Memory B cell (primary cell): ENCODE results near the gene RASSF8.
A peak's percentile ranks its signal among the peaks of the same experiment; 100 is the strongest.
"Not testable (repeated sequence)": the region's sequence is repeated elsewhere in the genome, so short reads cannot be mapped to it uniquely, and the experiment has no call there.

Experiments
- ATAC-seq: fragments of 150-1000 bp; cut with Tn5 transposase; 2 replicates; pipeline ENCODE4 v1.10.0; 2021; ENCODE audit warnings: low read depth, mild to moderate bottlenecking, moderate library complexity
- DNase-seq, 2 donors: peaks; one replicate each; pipeline ENCODE4 v3.0.0; 2022; ENCODE audit warnings: low spot score in 2 of 2
- H3K27ac Mint-ChIP-seq: one replicate; pipeline ENCODE4 v1.8.0; 2022; ENCODE audit warnings: mild to moderate bottlenecking, moderate library complexity, mixed read lengths
- H3K27me3 Mint-ChIP-seq: one replicate; pipeline ENCODE4 v1.8.0; 2022; ENCODE audit warnings: mixed read lengths
- H3K36me3 Mint-ChIP-seq: one replicate; pipeline ENCODE4 v1.8.0; 2022; ENCODE audit warnings: mild to moderate bottlenecking, mixed read lengths
- H3K4me1 Mint-ChIP-seq: one replicate; pipeline ENCODE4 v1.8.0; 2022; ENCODE audit warnings: mixed read lengths
- H3K4me3 Mint-ChIP-seq: one replicate; pipeline ENCODE4 v1.8.0; 2022; ENCODE audit warnings: mild to moderate bottlenecking, moderate library complexity, mixed read lengths
- H3K9me3 Mint-ChIP-seq: one replicate; pipeline ENCODE4 v1.8.0; 2022; ENCODE audit warnings: mixed read lengths

RASSF8 gene

DNA sequence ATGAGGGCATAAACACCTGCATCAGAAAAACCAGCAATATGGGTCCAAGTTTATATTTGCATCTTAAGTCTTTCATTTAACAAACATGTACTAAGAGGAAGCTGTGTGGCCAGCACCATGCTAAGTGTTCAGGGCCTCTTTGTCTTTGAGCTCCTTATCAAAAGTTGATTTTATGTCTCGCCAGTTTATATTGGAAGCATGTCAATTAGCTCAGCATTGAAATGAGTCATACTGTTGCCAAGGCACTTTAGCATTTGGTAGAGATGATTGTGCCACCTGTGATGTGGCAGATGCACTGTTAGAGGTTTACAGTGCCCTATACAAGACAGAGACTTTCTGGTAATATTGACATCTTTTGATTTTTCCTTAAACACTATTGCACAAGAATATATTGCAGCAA, 97.9 kb downstream of the RASSF8 start:
- no peaks in the 10 kb centered on the region for H3K9me3 Mint-ChIP-seq
- no peak overlapping the region for H3K4me3 Mint-ChIP-seq
- H3K27ac Mint-ChIP-seq, result no peak overlapping the region
- peaks cover 3% of the 10 kb centered on the region for H3K4me1 Mint-ChIP-seq
- no peaks in the 10 kb centered on the region for H3K36me3 Mint-ChIP-seq
- no peaks in the 10 kb centered on the region for H3K27me3 Mint-ChIP-seq
- no peak for DNase-seq
- no peak for ATAC-seq

DNA sequence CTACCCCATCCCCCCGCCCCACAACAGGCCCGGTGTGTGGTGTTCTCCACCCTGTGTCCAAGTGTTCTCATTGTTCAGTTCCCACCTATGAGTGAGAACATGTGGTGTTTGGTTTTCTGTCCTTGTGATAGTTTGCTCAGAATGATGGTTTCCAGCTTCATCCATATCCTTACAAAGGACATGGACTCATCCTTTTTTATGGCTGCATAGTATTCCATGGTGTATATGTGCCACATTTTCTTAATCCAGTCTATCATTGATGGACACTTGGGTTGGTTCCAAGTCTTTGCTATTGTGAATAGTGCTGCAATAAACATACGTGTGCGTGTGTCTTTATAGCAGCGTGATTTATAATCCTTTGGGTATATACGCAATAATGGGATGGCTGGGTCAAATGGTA, 98.8 kb downstream of the RASSF8 start:
- not testable (repeated sequence) for H3K27ac Mint-ChIP-seq, ATAC-seq, H3K36me3 Mint-ChIP-seq, H3K27me3 Mint-ChIP-seq, H3K9me3 Mint-ChIP-seq, H3K4me1 Mint-ChIP-seq, DNase-seq, H3K4me3 Mint-ChIP-seq

DNA sequence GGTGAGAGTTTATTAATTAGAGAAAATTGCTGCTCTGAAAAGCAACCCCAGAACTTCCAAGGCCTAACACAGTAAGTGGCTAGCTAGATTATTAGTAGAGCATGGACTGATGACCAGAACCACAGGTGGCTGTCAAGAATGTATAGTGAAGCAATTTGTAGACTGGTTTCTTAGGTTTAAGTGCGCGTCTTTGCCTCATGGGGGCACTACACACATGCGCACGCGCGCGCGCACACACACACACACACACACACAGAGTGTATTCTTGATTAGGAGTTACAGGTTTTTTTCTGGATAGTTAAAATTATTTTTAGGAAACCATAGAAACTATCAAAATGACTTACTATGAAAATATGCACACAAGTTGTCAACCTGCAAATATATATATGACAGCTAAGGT, 99.8 kb downstream of the RASSF8 start:
- H3K4me1 Mint-ChIP-seq, result peaks cover 3% of the 10 kb centered on the region
- ATAC-seq (peak; percentile 64), DNase-seq (no peak)
- no peaks in the 10 kb centered on the region for H3K36me3 Mint-ChIP-seq
- peaks cover 1% of the 10 kb centered on the region for H3K27me3 Mint-ChIP-seq
- no peak overlapping the region for H3K4me3 Mint-ChIP-seq
- H3K9me3 Mint-ChIP-seq, result no peaks in the 10 kb centered on the region
- no peak overlapping the region for H3K27ac Mint-ChIP-seq

DNA sequence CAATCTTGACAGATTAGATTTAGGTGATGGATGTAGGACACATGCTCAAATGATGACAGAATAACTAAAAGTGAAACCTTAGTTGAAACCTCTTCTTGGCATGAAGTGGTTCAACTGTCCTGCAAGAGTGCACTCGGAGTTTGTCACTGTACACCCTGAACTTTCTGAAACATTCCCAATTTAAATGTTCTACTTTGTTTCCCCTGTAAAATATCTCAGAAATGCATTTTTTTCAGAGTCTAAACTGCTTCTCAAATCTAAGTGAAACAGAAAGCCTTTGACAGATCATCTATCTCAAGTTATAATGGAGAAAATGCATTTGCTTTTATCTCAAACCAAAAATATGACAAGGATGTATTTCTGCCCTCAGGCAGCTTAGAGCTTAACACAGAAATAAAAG, 100.3 kb downstream of the RASSF8 start:
- Mint-ChIP-seq H3K36me3 (no peaks in the 10 kb centered on the region), H3K4me1 (peaks cover 3% of the 10 kb centered on the region), H3K9me3 (no peaks in the 10 kb centered on the region), H3K27ac (no peak overlapping the region), H3K27me3 (peaks cover 1% of the 10 kb centered on the region), H3K4me3 (no peak overlapping the region)
- no peak for ATAC-seq
- DNase-seq, result no peak

DNA sequence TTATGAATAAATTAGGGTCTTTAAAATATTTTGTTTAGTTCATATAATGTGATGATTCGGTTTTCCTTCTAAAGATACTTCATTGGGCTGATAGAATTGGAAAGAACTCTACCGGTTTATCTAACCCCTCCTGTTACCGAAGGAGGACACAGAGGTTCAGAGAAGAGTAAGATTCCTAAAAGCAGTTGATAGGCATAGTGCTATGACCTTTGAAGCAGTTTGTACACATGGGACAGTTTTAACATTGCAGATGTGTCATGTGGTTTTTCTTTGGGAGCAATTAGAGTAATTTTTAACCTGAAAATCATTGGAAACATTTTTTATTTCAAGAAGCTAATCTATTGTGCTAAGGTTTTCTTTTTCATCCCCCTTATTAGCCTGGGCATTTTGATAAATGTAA, 103.5 kb downstream of the RASSF8 start:
- Mint-ChIP-seq H3K4me3 (no peak overlapping the region), H3K27me3 (peaks cover 1% of the 10 kb centered on the region), H3K9me3 (no peaks in the 10 kb centered on the region), H3K4me1 (peaks cover 3% of the 10 kb centered on the region), H3K36me3 (no peaks in the 10 kb centered on the region), H3K27ac (no peak overlapping the region)
- ATAC-seq (no peak), DNase-seq (no peak)

DNA sequence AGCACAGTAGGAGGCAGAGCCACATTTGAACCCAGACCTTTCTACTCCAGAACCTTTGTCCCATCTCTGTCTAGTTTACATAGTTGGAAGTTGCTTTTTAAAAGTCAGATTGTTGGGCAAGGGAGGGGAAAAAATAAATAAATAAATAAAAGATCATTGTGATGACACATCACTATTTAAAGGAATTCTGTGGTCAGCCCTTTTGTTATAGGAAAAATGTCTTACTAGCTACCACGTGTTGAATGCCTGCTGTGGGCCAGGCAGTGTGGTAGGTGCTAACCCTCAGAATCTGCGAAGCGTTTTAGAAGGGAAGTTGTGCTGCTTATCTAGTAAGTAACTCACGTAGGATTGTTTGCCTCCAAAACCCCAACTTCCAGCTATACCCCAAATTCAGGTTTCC, 104.1 kb downstream of the RASSF8 start:
- H3K4me3 Mint-ChIP-seq, result no peak overlapping the region
- peaks cover 3% of the 10 kb centered on the region for H3K4me1 Mint-ChIP-seq
- peaks cover 1% of the 10 kb centered on the region for H3K27me3 Mint-ChIP-seq
- no peaks in the 10 kb centered on the region for H3K9me3 Mint-ChIP-seq
- no peaks in the 10 kb centered on the region for H3K36me3 Mint-ChIP-seq
- ATAC-seq, result no peak
- H3K27ac Mint-ChIP-seq, result no peak overlapping the region
- DNase-seq, result no peak

DNA sequence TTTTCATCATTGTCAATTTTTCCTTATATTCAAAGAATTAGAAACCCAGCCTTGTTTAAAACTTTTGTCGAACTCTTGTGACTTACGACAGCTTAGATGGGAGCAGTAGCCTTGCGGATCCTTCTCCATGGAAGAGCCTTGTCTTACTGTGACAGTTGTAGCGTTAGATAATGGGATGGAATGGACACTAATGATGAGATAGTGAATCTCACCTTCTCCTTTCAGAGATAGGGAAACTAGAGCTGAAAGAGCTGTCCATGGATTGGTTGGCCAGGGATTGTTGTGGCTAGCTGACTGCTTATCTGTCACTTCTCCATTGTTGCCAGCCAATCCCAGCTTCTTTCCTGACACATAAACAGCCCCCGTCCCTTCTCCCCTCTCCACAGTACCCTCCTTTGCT, 107.0 kb downstream of the RASSF8 start:
- DNase-seq (no peak), ATAC-seq (no peak)
- Mint-ChIP-seq H3K27ac (no peak overlapping the region), H3K27me3 (peaks cover 1% of the 10 kb centered on the region), H3K36me3 (no peaks in the 10 kb centered on the region), H3K4me1 (no peaks in the 10 kb centered on the region), H3K4me3 (no peak overlapping the region), H3K9me3 (no peaks in the 10 kb centered on the region)

DNA sequence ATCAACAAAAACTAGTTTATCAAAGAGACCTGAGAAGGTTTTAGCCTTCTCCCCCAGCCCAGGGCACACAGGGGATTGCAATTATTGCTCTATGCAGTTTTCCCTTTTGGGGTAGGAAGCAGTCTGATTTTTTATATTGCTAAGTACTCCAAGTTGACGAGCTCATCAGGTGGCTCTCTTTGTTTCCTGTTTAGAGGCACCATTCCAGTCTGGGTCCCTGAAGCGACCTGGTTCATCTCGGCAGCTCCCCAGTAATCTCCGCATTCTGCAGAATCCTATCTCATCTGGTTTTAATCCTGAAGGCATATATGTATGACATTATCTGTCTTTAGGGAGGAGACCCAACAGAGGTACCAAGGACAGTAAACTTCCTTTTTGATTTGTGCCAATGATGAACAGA, 110.0 kb downstream of the RASSF8 start:
- H3K4me3 Mint-ChIP-seq, result no peak overlapping the region
- no peaks in the 10 kb centered on the region for H3K4me1 Mint-ChIP-seq
- no peak for ATAC-seq
- no peak overlapping the region for H3K27ac Mint-ChIP-seq
- no peaks in the 10 kb centered on the region for H3K9me3 Mint-ChIP-seq
- no peaks in the 10 kb centered on the region for H3K36me3 Mint-ChIP-seq
- no peak for DNase-seq
- H3K27me3 Mint-ChIP-seq, result no peaks in the 10 kb centered on the region

DNA sequence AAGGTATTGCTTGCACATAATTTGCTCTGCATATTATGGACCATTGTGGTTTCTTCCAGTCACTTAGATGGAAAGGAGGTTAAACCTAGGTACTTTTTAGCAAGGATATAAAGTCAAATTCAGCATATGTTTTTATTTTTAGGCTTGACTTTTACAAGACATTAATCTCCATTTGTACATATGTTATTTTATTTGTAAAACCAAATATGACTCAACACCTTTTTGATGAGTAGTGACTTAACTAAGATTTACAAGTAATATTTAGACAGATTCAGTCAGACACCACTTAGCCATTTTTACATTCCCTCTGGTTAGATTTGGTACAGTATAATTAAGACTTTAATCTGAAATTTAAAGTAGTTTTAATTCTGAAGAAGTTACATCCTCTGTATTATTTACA, 111.3 kb downstream of the RASSF8 start:
- peaks cover 3% of the 10 kb centered on the region for H3K4me1 Mint-ChIP-seq
- no peak overlapping the region for H3K4me3 Mint-ChIP-seq
- ATAC-seq (no peak), DNase-seq (no peak)
- H3K9me3 Mint-ChIP-seq, result no peaks in the 10 kb centered on the region
- no peaks in the 10 kb centered on the region for H3K27me3 Mint-ChIP-seq
- H3K27ac Mint-ChIP-seq, result no peak overlapping the region
- no peaks in the 10 kb centered on the region for H3K36me3 Mint-ChIP-seq

DNA sequence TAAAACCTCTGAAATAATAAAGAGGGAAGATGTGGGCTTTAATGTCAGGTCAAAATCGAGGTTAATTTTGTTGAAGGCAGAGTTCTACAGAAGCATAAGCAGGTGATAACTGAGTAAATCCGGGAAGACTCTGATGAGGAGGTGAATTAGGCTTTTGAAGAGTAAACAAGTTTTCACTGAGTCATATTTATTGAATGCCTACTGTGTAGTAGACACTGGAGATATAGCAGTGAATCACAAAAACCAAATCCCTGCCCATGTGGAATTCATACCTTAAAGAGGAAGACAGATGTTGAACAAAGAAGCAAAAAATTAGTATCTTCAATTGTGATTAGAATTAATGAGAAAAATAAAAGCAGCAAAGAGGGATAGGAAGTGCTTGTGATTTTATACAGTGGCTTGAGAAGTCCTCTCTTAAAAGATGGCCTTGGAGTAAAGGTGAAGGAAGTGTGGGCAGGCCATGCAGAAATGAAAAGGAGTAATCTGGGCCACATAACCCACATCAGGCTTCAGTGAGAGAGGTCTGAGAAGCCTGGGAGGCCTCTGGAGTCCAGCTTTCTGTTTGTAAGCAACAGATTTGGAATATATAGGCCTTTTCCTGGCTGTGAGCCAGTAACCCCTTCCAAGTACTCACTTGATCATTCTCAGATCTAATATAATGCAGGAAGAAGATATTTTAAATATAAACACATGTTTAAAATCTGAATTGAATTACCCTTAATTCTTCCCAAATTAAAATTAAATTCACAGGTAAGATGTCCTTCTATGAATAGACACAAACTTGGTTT, 119.6 kb downstream of the RASSF8 start:
- H3K4me3 Mint-ChIP-seq, result no peak overlapping the region
- H3K4me1 Mint-ChIP-seq, result peaks cover 3% of the 10 kb centered on the region
- H3K9me3 Mint-ChIP-seq, result peaks cover 6% of the 10 kb centered on the region
- DNase-seq, result no peak
- ATAC-seq, result no peak
- H3K27me3 Mint-ChIP-seq, result no peaks in the 10 kb centered on the region
- peaks cover 7% of the 10 kb centered on the region for H3K36me3 Mint-ChIP-seq
- no peak overlapping the region for H3K27ac Mint-ChIP-seq

DNA sequence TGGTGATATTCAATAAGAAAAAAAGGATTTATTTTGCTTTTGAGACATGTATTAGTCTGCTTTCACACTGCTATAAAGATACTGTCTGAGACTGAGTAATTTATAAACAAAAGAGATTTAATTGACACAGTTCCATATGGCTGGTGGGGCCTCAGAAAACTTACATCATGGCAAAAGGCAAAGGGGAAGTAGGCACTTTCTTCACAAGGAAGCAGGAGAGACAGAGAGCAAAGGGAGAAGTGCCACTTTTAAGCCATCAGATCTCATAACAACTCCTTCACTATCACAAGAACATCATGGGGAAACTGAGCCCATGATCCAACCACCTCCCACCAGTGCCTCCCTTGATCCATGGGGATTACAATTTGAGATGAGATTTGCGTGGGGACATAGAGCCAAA, 122.4 kb downstream of the RASSF8 start:
- Mint-ChIP-seq H3K9me3 (peaks cover 6% of the 10 kb centered on the region), H3K4me1 (no peaks in the 10 kb centered on the region), H3K27me3 (no peaks in the 10 kb centered on the region), H3K4me3 (no peak overlapping the region), H3K36me3 (peaks cover 8% of the 10 kb centered on the region), H3K27ac (no peak overlapping the region)
- ATAC-seq (no peak), DNase-seq (no peak)

DNA sequence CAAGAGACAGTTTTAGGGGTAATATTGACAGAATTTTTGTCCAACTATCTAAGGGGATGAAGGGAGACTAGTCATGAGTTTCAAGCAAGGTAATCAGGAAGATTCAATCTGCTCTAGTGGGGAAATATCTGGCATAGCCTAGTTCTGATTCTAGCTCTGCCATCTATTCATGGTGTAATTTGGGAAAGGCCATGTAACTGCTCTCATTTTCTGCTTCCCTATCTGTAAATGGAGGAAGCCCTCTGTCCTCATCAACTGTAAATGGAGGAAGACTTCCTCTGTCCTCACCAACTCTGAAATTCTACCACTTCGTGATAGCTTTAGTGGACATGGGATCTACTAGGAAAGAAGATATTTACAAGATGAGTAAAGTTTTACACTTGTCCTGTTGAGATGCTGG, 128.5 kb downstream of the RASSF8 start:
- peaks cover 6% of the 10 kb centered on the region for H3K36me3 Mint-ChIP-seq
- DNase-seq (no peak), ATAC-seq (no peak)
- H3K4me1 Mint-ChIP-seq, result peaks cover 4% of the 10 kb centered on the region
- H3K27me3 Mint-ChIP-seq, result no peaks in the 10 kb centered on the region
- no peak overlapping the region for H3K27ac Mint-ChIP-seq
- no peak overlapping the region for H3K4me3 Mint-ChIP-seq
- peaks cover 4% of the 10 kb centered on the region for H3K9me3 Mint-ChIP-seq

DNA sequence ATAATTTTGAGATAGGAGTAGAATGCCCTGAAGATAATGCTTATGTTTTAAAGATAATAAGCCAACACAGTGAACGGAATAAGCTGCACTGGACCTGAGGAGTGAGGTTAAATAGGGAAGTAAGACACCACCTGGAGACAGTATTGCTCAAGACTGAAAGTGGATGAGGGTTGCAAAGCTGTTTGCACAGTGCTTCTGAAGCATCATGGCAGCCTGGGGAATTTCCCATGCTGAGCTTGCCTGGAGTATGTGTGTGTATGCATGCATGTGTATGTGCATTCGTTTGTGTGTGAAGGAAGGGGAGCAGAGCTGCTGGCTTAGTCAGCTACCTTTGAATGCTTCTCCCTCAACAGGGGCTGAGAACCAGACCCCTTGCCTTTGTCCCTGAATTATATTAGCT, 130.5 kb downstream of the RASSF8 start:
- no peak overlapping the region for H3K4me3 Mint-ChIP-seq
- peaks cover 4% of the 10 kb centered on the region for H3K4me1 Mint-ChIP-seq
- H3K36me3 Mint-ChIP-seq, result peaks cover 1% of the 10 kb centered on the region
- ATAC-seq (peak; percentile 97), DNase-seq (no peak)
- H3K27me3 Mint-ChIP-seq, result no peaks in the 10 kb centered on the region
- no peaks in the 10 kb centered on the region for H3K9me3 Mint-ChIP-seq
- H3K27ac Mint-ChIP-seq, result no peak overlapping the region

DNA sequence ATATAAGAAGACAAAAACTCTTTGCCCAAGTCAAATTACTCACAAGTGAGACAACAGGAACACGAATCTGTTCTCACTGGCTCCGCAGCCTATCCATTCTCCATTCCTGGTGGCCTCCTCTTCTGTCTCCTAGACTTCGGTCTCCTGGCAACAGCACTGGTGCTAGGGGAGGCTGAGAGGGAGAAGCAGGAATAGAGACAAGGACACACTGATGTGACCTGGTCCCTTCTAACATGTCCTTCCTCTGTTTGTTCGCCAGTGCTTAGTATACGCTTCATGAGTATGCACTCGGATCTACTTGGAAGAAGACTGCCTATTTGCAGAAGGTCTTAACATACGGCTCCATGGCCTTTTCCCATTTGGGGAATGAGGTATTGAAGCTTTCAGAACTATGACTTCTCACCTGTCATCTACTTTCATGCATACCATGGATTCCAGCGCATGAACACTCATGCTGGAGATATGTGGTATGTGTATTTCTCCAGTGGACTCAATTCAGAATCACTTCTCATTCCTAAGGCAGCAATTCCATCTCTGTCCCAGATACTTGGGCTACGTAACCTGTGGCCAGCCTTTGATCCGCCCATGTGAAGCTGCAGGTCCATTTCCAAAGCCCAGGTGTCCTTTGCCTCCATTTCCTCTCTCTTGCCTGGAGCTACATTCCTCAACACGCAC, 132.5 kb downstream of the RASSF8 start:
- Mint-ChIP-seq H3K36me3 (no peaks in the 10 kb centered on the region), H3K27ac (no peak overlapping the region), H3K4me3 (no peak overlapping the region), H3K9me3 (no peaks in the 10 kb centered on the region), H3K4me1 (peaks cover 4% of the 10 kb centered on the region), H3K27me3 (no peaks in the 10 kb centered on the region)
- DNase-seq, result no peak
- ATAC-seq, result no peak

DNA sequence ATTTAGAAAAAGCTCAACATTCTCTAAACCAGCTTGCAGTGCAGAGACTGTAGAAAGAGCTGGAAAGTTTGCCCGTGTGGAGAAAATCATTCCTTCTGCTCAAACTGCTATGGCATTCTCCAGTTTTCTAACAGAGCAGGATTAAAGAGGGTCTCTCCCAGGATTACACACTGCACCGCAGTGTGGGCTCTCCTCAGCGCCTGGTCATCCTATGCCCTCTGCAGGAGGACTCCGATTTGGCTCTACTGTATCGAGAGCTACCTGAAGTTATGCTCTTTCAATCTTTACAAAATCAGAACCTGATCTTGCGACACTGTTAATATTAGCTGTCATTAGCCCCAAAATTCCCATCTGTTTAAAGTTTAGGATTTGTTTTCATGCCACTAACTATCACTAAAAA, 133.3 kb downstream of the RASSF8 start:
- DNase-seq, result no peak
- no peak overlapping the region for H3K4me3 Mint-ChIP-seq
- H3K9me3 Mint-ChIP-seq, result no peaks in the 10 kb centered on the region
- peaks cover 4% of the 10 kb centered on the region for H3K4me1 Mint-ChIP-seq
- no peak overlapping the region for H3K27ac Mint-ChIP-seq
- no peak for ATAC-seq
- H3K27me3 Mint-ChIP-seq, result no peaks in the 10 kb centered on the region
- no peaks in the 10 kb centered on the region for H3K36me3 Mint-ChIP-seq
